GM23338 (cell line): Measurements from ENCODE around the gene LAMC3. TPM values are rescaled to one million over a fixed set of nuclear protein-coding genes. Genes with fewer than 3 reads are reported as not detected.

Experiments used
- ATAC-seq: fragments of 200-7000 bp; cut with Tn5 transposase; 3 replicates; pipeline ENCODE4 v1.9.1; 2020
- DNase-seq: peaks from one replicate; pipeline ENCODE4 v3.0.0-alpha.2; 2015; ENCODE audit warnings: low spot score
- H2AFZ ChIP-seq: fragments of 200-600 bp; sonication (generic); 2 replicates; pipeline ENCODE4 v1.8.0; 2016; ENCODE audit warnings: antibody characterized with exemption, mild to moderate bottlenecking, moderate library complexity
- H3F3A ChIP-seq: fragments of 200-600 bp; sonication (generic); replicated peaks from 2 replicates; pipeline ENCODE4 v1.8.0; 2017; ENCODE audit warnings: antibody characterized with exemption, mixed run types, low read depth
- H3K27ac ChIP-seq: fragments of 200-600 bp; sonication (generic); 2 replicates; pipeline ENCODE4 v1.6.1; 2016; ENCODE audit warnings: low read depth
- H3K27me3 ChIP-seq: fragments of 200-600 bp; sonication (generic); 2 replicates; pipeline ENCODE4 v1.8.0; 2016; ENCODE audit warnings: mild to moderate bottlenecking, mixed run types, moderate library complexity; ENCODE audit not compliant: insufficient read depth
- H3K36me3 ChIP-seq: fragments of 200-600 bp; sonication (generic); 2 replicates; pipeline ENCODE4 v1.8.0; 2016; ENCODE audit warnings: mild to moderate bottlenecking; ENCODE audit not compliant: insufficient read depth
- H3K4me1 ChIP-seq: fragments of 200-600 bp; sonication (generic); 2 replicates; pipeline ENCODE4 v1.8.0; 2016; ENCODE audit warnings: mild to moderate bottlenecking, moderate library complexity; ENCODE audit not compliant: insufficient read depth
- H3K4me2 ChIP-seq: fragments of 200-600 bp; sonication (generic); 2 replicates; pipeline ENCODE4 v1.7.1; 2017; ENCODE audit warnings: mixed run types
- H3K4me3 ChIP-seq: fragments of 200-600 bp; sonication (generic); 2 replicates; pipeline ENCODE4 v1.6.1; 2016; ENCODE audit warnings: mixed run types
- H3K79me2 ChIP-seq: fragments of 200-600 bp; sonication (generic); replicated peaks from 2 replicates; pipeline ENCODE4 v1.8.0; 2017; ENCODE audit warnings: mild to moderate bottlenecking; ENCODE audit not compliant: insufficient read depth
- H3K9me2 ChIP-seq: fragments of 200-600 bp; sonication (generic); 2 replicates; pipeline ENCODE4 v1.8.0; 2017; ENCODE audit not compliant: insufficient read depth
- H4K20me1 ChIP-seq: fragments of 200-600 bp; sonication (generic); replicated peaks from 2 replicates; pipeline ENCODE4 v1.8.0; 2017; ENCODE audit warnings: mild to moderate bottlenecking; ENCODE audit not compliant: insufficient read depth
- H3K27ac Mint-ChIP-seq: 2 replicates; pipeline ENCODE4 v1.8.0; 2020; ENCODE audit warnings: inconsistent platforms, mild to moderate bottlenecking, moderate library complexity, mixed read lengths
- H3K27me3 Mint-ChIP-seq: 3 replicates; pipeline ENCODE4 v1.8.0; 2022; ENCODE audit warnings: low read depth, mild to moderate bottlenecking, moderate library complexity, mixed read lengths, inconsistent platforms; ENCODE audit not compliant: insufficient read depth, poor library complexity
- H3K36me3 Mint-ChIP-seq: 3 replicates; pipeline ENCODE4 v1.8.0; 2021; ENCODE audit warnings: low read depth, mild to moderate bottlenecking, inconsistent platforms, moderate library complexity, mixed read lengths
- H3K4me1 Mint-ChIP-seq: 3 replicates; pipeline ENCODE4 v1.8.0; 2020; ENCODE audit warnings: mild to moderate bottlenecking, inconsistent platforms, mixed read lengths
- H3K4me3 Mint-ChIP-seq: 3 replicates; pipeline ENCODE4 v1.8.0; 2021; ENCODE audit warnings: moderate library complexity, mild to moderate bottlenecking, inconsistent platforms, mixed read lengths
- H3K9me3 Mint-ChIP-seq: 3 replicates; pipeline ENCODE4 v1.8.0; 2020; ENCODE audit warnings: moderate library complexity, mild to moderate bottlenecking, inconsistent platforms, mixed read lengths
- CTCF ChIP-seq, 2 experiments: fragments of 200-600 bp in 1 of 2; sonication (generic) in 1 of 2; conservative IDR thresholded peaks; 2 replicates each; pipeline versions ENCODE4 v1.5.1 to v1.6.1; 2016 to 2017; ENCODE audit warnings: antibody characterized with exemption in 2 of 2, low read depth in 2 of 2, mild to moderate bottlenecking in 2 of 2, moderate library complexity in 1 of 2
- EZH2phosphoT487 ChIP-seq: fragments of 200-600 bp; sonication (generic); IDR thresholded peaks from one replicate; pipeline ENCODE4 v1.8.1; 2018; ENCODE audit warnings: antibody characterized with exemption; ENCODE audit not compliant: unreplicated experiment
- NANOG ChIP-seq: IDR thresholded peaks from 2 replicates; pipeline ENCODE4 v1.6.1; 2016; ENCODE audit warnings: antibody characterized with exemption, borderline replicate concordance
- POLR2AphosphoS5 ChIP-seq: IDR thresholded peaks from 2 replicates; pipeline ENCODE4 v1.6.1; 2016; ENCODE audit warnings: antibody characterized with exemption, low read depth
- STAT1 ChIP-seq: IDR thresholded peaks from one replicate; pipeline ENCODE4 v1.6.1; 2016; ENCODE audit warnings: antibody characterized with exemption; ENCODE audit not compliant: unreplicated experiment
- ZNF114 ChIP-seq: fragments of 250-450 bp; sonication (Bioruptor Pico); IDR thresholded peaks from 2 replicates; pipeline ENCODE4 v1.5.0; 2020; ENCODE audit warnings: mild to moderate bottlenecking, moderate library complexity
- polyA plus RNA-seq: library from polyadenylated mRNA; unstranded; fragments of >200 nt; fragmentation: Nextera tagmentation; extraction: Ambion mirVana; gene quantifications from 2 replicates; pipeline ENCODE4 v1.2.1, GENCODE V29; 2016
- total RNA-seq: library from RNA; depleted of rRNA; stranded (reverse); fragments of >200 nt; shearing (Covaris generic); gene quantifications from 2 replicates; pipeline ENCODE4 v1.2.3, GENCODE V29; 2014

The LAMC3 gene
- total and polyA plus RNA-seq, 2 experiments from 2014 or later: 9.0 to 27.4 TPM

- H3K4me2 ChIP-seq: no peak overlapping the region
- H3K27ac Mint-ChIP-seq: no peak overlapping the region
- peaks cover 5% of the 10 kb centered on the region for H3K4me1 ChIP-seq
- no peak overlapping the region for H3K27ac ChIP-seq
- H3K79me2 ChIP-seq: no peaks in the 10 kb centered on the region
- peaks cover 11% of the 10 kb centered on the region for H3K27me3 Mint-ChIP-seq
- no peaks in the 10 kb centered on the region for H3K27me3 ChIP-seq
- H2AFZ ChIP-seq: no peak overlapping the region
- H3K4me3 Mint-ChIP-seq: no peak overlapping the region
- H3K4me1 Mint-ChIP-seq: peaks cover 14% of the 10 kb centered on the region
- H4K20me1 ChIP-seq: no peaks in the 10 kb centered on the region
- ATAC-seq (no peak), DNase-seq (no peak)
- no peak overlapping the region for H3K4me3 ChIP-seq
- TF ChIP-seq STAT1 (no peak), CTCF (conservative IDR thresholded peaks at IDR 0.05; ENCODE audit: low read depth in 2 of 2) (no peak), NANOG (no peak), POLR2AphosphoS5 (no peak)
- no peaks in the 10 kb centered on the region for H3K36me3 ChIP-seq
- no peaks in the 10 kb centered on the region for H3K9me2 ChIP-seq
- no peaks in the 10 kb centered on the region for H3K9me3 Mint-ChIP-seq
- H3F3A ChIP-seq: 0 out of 2 replicates have a peak, but pooled peaks cover 5% of the 10 kb centered on the region
- no peaks in the 10 kb centered on the region for H3K36me3 Mint-ChIP-seq
These were observed 12.1 kb upstream of the LAMC3 start for GRCh38 chr9:130996676-130997394.

- H3K27ac ChIP-seq: no peak overlapping the region
- H2AFZ ChIP-seq: no peak overlapping the region
- no peaks in the 10 kb centered on the region for H3K36me3 ChIP-seq
- H3K27me3 ChIP-seq: no peaks in the 10 kb centered on the region
- H3K79me2 ChIP-seq: no peaks in the 10 kb centered on the region
- TF ChIP-seq CTCF (conservative IDR thresholded peaks at IDR 0.05; ENCODE audit: low read depth in 2 of 2) (no peak), EZH2phosphoT487 (no peak), POLR2AphosphoS5 (no peak), ZNF114 (CRISPR knock-in tag) (no peak), NANOG (no peak)
- no peak for ATAC-seq
- H3K9me2 ChIP-seq: no peaks in the 10 kb centered on the region
- Mint-ChIP-seq H3K36me3 (no peaks in the 10 kb centered on the region), H3K4me3 (no peak overlapping the region), H3K27ac (no peak overlapping the region), H3K27me3 (peaks cover 10% of the 10 kb centered on the region), H3K9me3 (no peaks in the 10 kb centered on the region), H3K4me1 (peaks cover 12% of the 10 kb centered on the region)
- DNase-seq: no peak
- H3F3A ChIP-seq: 0 out of 2 replicates have a peak, but pooled peaks cover 3% of the 10 kb centered on the region
- H3K4me2 ChIP-seq: no peak overlapping the region
- H3K4me3 ChIP-seq: no peak overlapping the region
- no peaks in the 10 kb centered on the region for H4K20me1 ChIP-seq
- peaks cover 4% of the 10 kb centered on the region; the same call in 1 of the 2 replicates for H3K4me1 ChIP-seq
These were observed 11.6 kb upstream of the LAMC3 start for GRCh38 chr9:130997395-130997684.
